Testis (tissue), 3 donors: ENCODE data around the gene FOCAD. TPM values are rescaled to one million over a fixed set of nuclear protein-coding genes. Genes with fewer than 3 reads are reported as not detected.

Source experiments
- DNase-seq: peaks from one replicate; pipeline ENCODE4 v3.0.0-alpha.2; 2019
- H3K27ac ChIP-seq, 2 donors: fragments of 200-600 bp; sonication (generic); one replicate each; pipeline ENCODE4 v1.5.1; 2019
- H3K27me3 ChIP-seq: fragments of 200-600 bp; sonication (generic); one replicate; pipeline ENCODE4 v1.5.1; 2019
- H3K36me3 ChIP-seq: fragments of 200-600 bp; sonication (generic); one replicate; pipeline ENCODE4 v1.5.1; 2017; ENCODE audit warnings: low read depth; ENCODE audit errors: missing control alignments
- H3K4me1 ChIP-seq: fragments of 200-600 bp; sonication (generic); one replicate; pipeline ENCODE4 v1.5.1; 2019
- H3K4me3 ChIP-seq, 2 donors: fragments of 200-600 bp; sonication (generic); one replicate each; pipeline ENCODE4 v1.5.1; 2017 to 2019
- H3K9me3 ChIP-seq: fragments of 200-600 bp; sonication (generic); one replicate; pipeline ENCODE4 v1.5.1; 2017
- POLR2A ChIP-seq: fragments of 450-650 bp; IDR thresholded peaks from one replicate; pipeline ENCODE4 v1.6.1; 2017; ENCODE audit warnings: antibody characterized with exemption, mild to moderate bottlenecking, moderate library complexity
- WGBS, 2 donors: methylation state at CpG; one replicate each; pipeline ENCODE4 v1.1.5; 2018; 5-methylcytosine and 5-hydroxymethylcytosine counted together
- intact Hi-C: fragments of 100-400 bp; cut with DNase I; formaldehyde crosslinking; loops from one replicate; pipeline ENCODE4 v1.15.1; 2023; ENCODE audit warnings: low total_unique reads
- polyA plus RNA-seq: library from polyadenylated mRNA; stranded (reverse); fragments of 350-450 nt; fragmentation: Illumina TruSeq; extraction: RNeasy Lipid Tissue Mini Kit (QIAGEN cat#74804); gene quantifications from one replicate; pipeline ENCODE4 v1.2.3, GENCODE V29; 2014; ENCODE audit warnings: low read depth, low replicate concordance; ENCODE audit not compliant: insufficient read depth
- total RNA-seq, 2 donors: library from RNA; depleted of rRNA; stranded (reverse); fragments of >200 nt; gene quantifications; one replicate each; pipeline ENCODE4 v1.2.3, GENCODE V29; 2016
- TF ChIP-seq, protein P1 (sequence below), 3 experiments: fragments of 450-650 bp in 2 of 3; fragments of 200-600 bp in 1 of 3; sonication (generic) in 1 of 3; IDR thresholded peaks; one replicate each; pipeline ENCODE4 v1.5.1; 2016 to 2019; ENCODE audit warnings: antibody characterized with exemption in 3 of 3, mild to moderate bottlenecking in 2 of 3, moderate library complexity in 1 of 3

FOCAD gene
- total and polyA plus RNA-seq, 3 donors from 2014 or later, result 26.6 to 45.4 (median 38.7) TPM

DNA sequence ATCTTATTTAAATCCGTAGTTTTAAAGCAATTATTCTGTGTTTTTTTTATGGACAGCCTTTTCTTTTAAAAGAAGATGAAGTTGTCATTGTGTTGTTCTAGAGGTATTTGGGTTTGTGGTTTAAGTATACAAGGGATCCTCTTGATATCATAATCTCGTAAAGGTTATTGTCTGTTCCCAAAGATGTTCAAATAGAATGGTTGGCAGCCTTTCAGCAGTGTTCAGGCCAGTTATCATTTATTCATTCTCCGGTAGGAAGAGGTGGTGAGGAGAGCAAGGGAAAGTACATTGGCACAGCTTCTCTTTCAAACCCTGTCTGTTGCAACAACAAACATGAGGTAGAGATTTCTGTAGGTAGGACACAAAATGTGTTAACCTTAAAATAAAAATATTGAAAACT lies 147.0 kb downstream of the FOCAD start:
- WGBS, 2 donors, result 71 to 73% methylated on average over 3 of the region's 3 CpGs
- Histone ChIP-seq H3K9me3 (no peaks in the 10 kb centered on the region), H3K27me3 (no peaks in the 10 kb centered on the region), H3K4me1 (no peaks in the 10 kb centered on the region), H3K27ac (no peak overlapping the region), H3K36me3 (no peaks in the 10 kb centered on the region), H3K4me3 (no peak overlapping the region)
- intact Hi-C loops, result no loop called here
- no peak for DNase-seq
- TF ChIP-seq POLR2A, result no peak

DNA sequence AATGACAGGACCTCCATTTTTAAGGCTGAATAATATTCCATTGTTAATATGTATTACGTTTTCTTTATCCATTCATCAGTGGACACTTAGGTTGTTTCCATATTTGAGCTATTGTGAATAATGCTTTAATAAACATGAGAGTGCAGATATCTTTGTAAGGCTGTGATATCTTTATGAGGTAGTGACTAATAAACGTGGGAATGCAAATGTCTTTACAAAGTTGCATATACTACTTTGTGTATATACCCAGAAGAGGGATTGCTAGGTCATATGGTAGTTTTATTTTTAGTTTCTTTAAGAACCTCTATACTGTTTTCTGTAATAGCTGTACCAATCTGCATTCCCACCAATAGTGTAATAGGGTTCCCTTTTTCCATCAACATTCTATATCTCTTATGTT lies 148.7 kb downstream of the FOCAD start:
- H3K36me3 ChIP-seq, result no peaks in the 10 kb centered on the region
- no peak for DNase-seq
- H3K4me3 ChIP-seq, result no peak overlapping the region
- no peak for TF ChIP-seq POLR2A
- TF ChIP-seq, protein P1, sequence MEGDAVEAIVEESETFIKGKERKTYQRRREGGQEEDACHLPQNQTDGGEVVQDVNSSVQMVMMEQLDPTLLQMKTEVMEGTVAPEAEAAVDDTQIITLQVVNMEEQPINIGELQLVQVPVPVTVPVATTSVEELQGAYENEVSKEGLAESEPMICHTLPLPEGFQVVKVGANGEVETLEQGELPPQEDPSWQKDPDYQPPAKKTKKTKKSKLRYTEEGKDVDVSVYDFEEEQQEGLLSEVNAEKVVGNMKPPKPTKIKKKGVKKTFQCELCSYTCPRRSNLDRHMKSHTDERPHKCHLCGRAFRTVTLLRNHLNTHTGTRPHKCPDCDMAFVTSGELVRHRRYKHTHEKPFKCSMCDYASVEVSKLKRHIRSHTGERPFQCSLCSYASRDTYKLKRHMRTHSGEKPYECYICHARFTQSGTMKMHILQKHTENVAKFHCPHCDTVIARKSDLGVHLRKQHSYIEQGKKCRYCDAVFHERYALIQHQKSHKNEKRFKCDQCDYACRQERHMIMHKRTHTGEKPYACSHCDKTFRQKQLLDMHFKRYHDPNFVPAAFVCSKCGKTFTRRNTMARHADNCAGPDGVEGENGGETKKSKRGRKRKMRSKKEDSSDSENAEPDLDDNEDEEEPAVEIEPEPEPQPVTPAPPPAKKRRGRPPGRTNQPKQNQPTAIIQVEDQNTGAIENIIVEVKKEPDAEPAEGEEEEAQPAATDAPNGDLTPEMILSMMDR (IDR thresholded peaks at IDR 0.05), result no peak
- WGBS, 2 donors, result 86 to 91% methylated on average over 2 of the region's 2 CpGs
- intact Hi-C loops, result no loop called here
- H3K27ac ChIP-seq, result no peak overlapping the region
- no peaks in the 10 kb centered on the region for H3K4me1 ChIP-seq
- no peaks in the 10 kb centered on the region for H3K27me3 ChIP-seq
- H3K9me3 ChIP-seq, result no peaks in the 10 kb centered on the region

DNA sequence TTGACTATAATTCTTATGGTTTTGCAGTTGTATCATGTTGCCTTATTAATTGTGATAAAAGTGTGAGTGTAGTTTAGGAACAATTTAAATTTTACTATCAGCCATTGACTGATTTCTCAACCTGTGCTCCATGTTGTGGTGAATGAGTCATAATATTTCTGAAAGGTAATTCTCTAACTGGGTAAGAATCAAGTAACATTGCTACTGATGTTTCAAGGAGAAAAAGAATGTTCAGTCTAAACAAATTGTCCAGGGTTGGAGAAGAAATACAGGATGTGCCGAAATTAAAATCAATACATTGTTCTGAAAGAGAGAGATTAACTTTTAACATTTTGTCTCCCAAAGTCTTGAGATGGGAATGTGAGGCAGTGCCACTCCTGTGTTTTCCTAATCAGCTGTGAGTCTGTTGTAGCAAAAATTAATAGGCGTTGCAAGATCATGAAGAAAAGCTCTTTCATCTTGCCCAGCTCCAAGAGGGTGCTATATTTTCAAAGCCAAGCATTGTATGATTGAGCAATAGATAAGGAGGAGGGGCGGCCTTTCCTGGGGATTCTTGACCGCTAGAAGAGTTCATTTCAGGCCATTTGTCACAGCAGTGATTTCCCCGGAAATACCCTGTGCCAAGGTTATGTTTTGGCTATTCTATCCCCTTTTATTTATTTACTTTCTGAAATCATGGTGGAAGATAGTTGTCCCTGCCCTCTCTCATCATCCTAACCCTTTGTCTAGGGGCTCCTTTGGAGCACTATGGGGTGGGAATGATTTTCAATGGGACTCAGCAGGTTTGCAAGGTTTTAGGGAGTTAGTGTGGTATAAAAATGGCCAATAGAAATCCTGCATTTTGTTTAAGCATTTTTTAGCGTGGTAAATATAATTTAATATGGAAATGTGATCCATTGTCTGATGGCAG lies 151.6 kb downstream of the FOCAD start:
- Histone ChIP-seq H3K9me3 (no peaks in the 10 kb centered on the region), H3K36me3 (no peaks in the 10 kb centered on the region), H3K27ac (no peak overlapping the region), H3K4me3 (no peak overlapping the region), H3K27me3 (no peaks in the 10 kb centered on the region), H3K4me1 (no peaks in the 10 kb centered on the region)
- intact Hi-C loops, result no loop called here
- WGBS, 2 donors, result 63 to 76% methylated on average over 6 of the region's 6 CpGs
- TF ChIP-seq, protein P1 (IDR thresholded peaks at IDR 0.05), result no peak
- TF ChIP-seq POLR2A, result no peak
- no peak for DNase-seq

DNA sequence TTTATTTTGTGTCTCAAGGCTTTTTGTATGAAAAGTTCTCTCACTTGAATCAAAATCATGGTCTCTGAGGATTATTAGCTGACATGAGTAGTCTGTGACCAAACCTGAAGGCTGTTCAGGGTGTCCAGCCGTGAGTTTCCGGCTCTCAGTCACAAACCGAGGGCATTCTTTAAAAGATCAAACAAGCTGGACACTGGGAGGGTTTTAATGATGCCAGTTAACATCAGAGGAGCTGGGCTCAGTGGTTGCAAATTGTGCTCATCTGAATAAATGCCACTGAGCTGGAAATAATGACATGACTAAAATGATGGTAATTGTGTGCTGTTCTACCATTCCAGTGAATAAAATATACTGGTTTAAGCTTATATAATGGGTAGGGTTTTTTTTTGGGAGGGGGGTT lies 153.1 kb downstream of the FOCAD start:
- DNase-seq, result no peak
- Histone ChIP-seq H3K4me1 (no peaks in the 10 kb centered on the region), H3K36me3 (no peaks in the 10 kb centered on the region), H3K4me3 (no peak overlapping the region), H3K27ac (no peak overlapping the region), H3K9me3 (no peaks in the 10 kb centered on the region), H3K27me3 (no peaks in the 10 kb centered on the region)
- TF ChIP-seq, protein P1 (IDR thresholded peaks at IDR 0.05), result no peak
- TF ChIP-seq POLR2A, result no peak
- intact Hi-C loops, result no loop called here
- 87 to 91% methylated on average over 3 of the region's 3 CpGs for WGBS, 2 donors

DNA sequence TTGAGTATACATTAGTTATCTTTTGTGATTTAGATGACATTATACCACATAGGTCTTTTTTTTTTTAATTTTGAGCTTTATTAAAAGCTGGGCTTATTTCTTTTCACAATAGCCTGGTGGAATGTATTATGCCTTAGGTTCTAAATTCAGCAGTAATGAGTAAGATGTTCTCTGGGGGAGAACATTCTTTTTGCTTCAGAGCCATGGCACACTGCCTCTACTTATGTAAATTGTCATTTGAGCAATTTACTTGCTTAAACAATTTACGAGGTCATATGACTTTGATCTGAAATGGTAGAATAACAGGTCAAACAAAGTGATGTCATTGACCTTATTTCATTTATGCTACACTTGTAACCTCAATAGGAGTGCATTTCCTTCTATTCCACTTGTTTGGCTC lies 154.2 kb downstream of the FOCAD start:
- Histone ChIP-seq H3K9me3 (no peaks in the 10 kb centered on the region), H3K36me3 (no peaks in the 10 kb centered on the region), H3K4me1 (no peaks in the 10 kb centered on the region), H3K27ac (no peak overlapping the region), H3K27me3 (no peaks in the 10 kb centered on the region), H3K4me3 (no peak overlapping the region)
- TF ChIP-seq, protein P1 (IDR thresholded peaks at IDR 0.05), result no peak
- no peak for TF ChIP-seq POLR2A
- WGBS, 2 donors, result 84 to 92% methylated on average over 1 of the region's 1 CpG
- intact Hi-C loops, result no loop called here
- no peak for DNase-seq
